Measurements from ENCODE around the gene STX8.
"Not testable (repeated sequence)": the region's sequence is repeated elsewhere in the genome, so short reads cannot be mapped to it uniquely, and the experiment has no call there.

DNA sequence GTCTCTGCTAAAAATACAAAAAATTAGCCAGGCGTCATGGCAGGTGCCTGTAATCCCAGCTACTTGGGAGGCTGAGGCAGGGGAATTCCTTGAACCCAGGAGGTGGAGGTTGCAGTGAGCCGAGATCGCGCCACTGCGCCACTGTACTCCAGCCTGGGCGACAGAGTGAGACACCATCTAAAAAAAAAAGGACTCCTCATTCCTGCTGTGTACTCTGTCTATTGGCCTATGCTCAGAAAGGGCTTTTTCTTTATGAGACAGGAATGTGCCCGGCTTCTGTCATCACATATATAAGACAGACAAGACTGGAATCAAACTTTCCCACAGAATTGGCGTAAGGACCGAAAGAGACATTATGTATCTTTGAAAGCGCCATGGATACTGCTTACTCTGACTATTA lies 236.1 kb downstream of the STX8 start:
- TF ChIP-seq, protein P1, sequence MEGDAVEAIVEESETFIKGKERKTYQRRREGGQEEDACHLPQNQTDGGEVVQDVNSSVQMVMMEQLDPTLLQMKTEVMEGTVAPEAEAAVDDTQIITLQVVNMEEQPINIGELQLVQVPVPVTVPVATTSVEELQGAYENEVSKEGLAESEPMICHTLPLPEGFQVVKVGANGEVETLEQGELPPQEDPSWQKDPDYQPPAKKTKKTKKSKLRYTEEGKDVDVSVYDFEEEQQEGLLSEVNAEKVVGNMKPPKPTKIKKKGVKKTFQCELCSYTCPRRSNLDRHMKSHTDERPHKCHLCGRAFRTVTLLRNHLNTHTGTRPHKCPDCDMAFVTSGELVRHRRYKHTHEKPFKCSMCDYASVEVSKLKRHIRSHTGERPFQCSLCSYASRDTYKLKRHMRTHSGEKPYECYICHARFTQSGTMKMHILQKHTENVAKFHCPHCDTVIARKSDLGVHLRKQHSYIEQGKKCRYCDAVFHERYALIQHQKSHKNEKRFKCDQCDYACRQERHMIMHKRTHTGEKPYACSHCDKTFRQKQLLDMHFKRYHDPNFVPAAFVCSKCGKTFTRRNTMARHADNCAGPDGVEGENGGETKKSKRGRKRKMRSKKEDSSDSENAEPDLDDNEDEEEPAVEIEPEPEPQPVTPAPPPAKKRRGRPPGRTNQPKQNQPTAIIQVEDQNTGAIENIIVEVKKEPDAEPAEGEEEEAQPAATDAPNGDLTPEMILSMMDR (IDR thresholded peaks at IDR 0.05) = not testable (repeated sequence)
- not testable (repeated sequence) for TF ChIP-seq POLR2A (IDR thresholded peaks at IDR 0.05)
